ENCODE data around the gene FLAD1. TPM values are rescaled to one million over a fixed set of nuclear protein-coding genes. Genes with fewer than 3 reads are reported as not detected.

Gene FLAD1
- total RNA-seq, 1 experiment from 2014 or later: 33.4 TPM

GRCh38 chr1:154945962-154946850 lies 36.9 kb upstream of the FLAD1 start:
- in situ Hi-C loops (cut with HindIII; ENCODE audit: low pct_unique_long_range_greater_than_20kb, low sequenced_read_pairs): no loop called here
- DNase-seq (ENCODE audit: low read depth): no peak

- in situ Hi-C loops (cut with HindIII; ENCODE audit: low pct_unique_long_range_greater_than_20kb, low sequenced_read_pairs): no loop called here
- no peak for DNase-seq (ENCODE audit: low read depth)
Observed at GRCh38 chr1:154948079-154948478, 35.1 kb upstream of the FLAD1 start.

- in situ Hi-C loops (cut with HindIII; ENCODE audit: low pct_unique_long_range_greater_than_20kb, low sequenced_read_pairs): no loop called here
- no peak for DNase-seq (ENCODE audit: low read depth)
Observed at GRCh38 chr1:154951901-154952657, 31.1 kb upstream of the FLAD1 start.

- DNase-seq (ENCODE audit: low read depth): no peak
- in situ Hi-C loops (cut with HindIII; ENCODE audit: low pct_unique_long_range_greater_than_20kb, low sequenced_read_pairs): no loop called here
Observed at GRCh38 chr1:154952664-154953063, 30.5 kb upstream of the FLAD1 start.

GRCh38 chr1:154953611-154954038 lies 29.5 kb upstream of the FLAD1 start:
- in situ Hi-C loops (cut with HindIII; ENCODE audit: low pct_unique_long_range_greater_than_20kb, low sequenced_read_pairs): no loop called here
- DNase-seq (ENCODE audit: low read depth): no peak

GRCh38 chr1:154954541-154954940 lies 28.6 kb upstream of the FLAD1 start:
- in situ Hi-C loops (cut with HindIII; ENCODE audit: low pct_unique_long_range_greater_than_20kb, low sequenced_read_pairs): no loop called here
- DNase-seq (ENCODE audit: low read depth): no peak

- in situ Hi-C loops (cut with HindIII; ENCODE audit: low pct_unique_long_range_greater_than_20kb, low sequenced_read_pairs): no loop called here
Observed at GRCh38 chr1:154955039-154955717, 28.0 kb upstream of the FLAD1 start.

GRCh38 chr1:154955718-154956543 lies 27.2 kb upstream of the FLAD1 start, which contains the start of gene PBXIP1:
Gene PBXIP1 (minus strand): TSS chr1:154956099. CDS start chr1:154953721, 2,378 bp downstream.
- peak; percentile 92 for DNase-seq (ENCODE audit: low read depth)
- in situ Hi-C loops (cut with HindIII; ENCODE audit: low pct_unique_long_range_greater_than_20kb, low sequenced_read_pairs): no loop called here

More at GRCh38 chr1:154955039-154955717, 28.0 kb upstream of the FLAD1 start:
- peak; percentile 49 for DNase-seq (ENCODE audit: low read depth)

- in situ Hi-C loops (cut with HindIII; ENCODE audit: low pct_unique_long_range_greater_than_20kb, low sequenced_read_pairs): no loop called here
Observed at GRCh38 chr1:154956544-154956941, 26.6 kb upstream of the FLAD1 start.

GRCh38 chr1:154957091-154957657 lies 26.0 kb upstream of the FLAD1 start:
- DNase-seq (ENCODE audit: low read depth): no peak
- in situ Hi-C loops (cut with HindIII; ENCODE audit: low pct_unique_long_range_greater_than_20kb, low sequenced_read_pairs): no loop called here

More at GRCh38 chr1:154956544-154956941, 26.6 kb upstream of the FLAD1 start:
- DNase-seq (ENCODE audit: low read depth): no peak

GRCh38 chr1:154958036-154958435 lies 25.1 kb upstream of the FLAD1 start:
- DNase-seq (ENCODE audit: low read depth): no peak
- in situ Hi-C loops (cut with HindIII; ENCODE audit: low pct_unique_long_range_greater_than_20kb, low sequenced_read_pairs): no loop called here

GRCh38 chr1:154958681-154959425 lies 24.3 kb upstream of the FLAD1 start:
- in situ Hi-C loops (cut with HindIII; ENCODE audit: low pct_unique_long_range_greater_than_20kb, low sequenced_read_pairs): no loop called here
- DNase-seq (ENCODE audit: low read depth): no peak

GRCh38 chr1:154959426-154959780 lies 23.7 kb upstream of the FLAD1 start:
- in situ Hi-C loops (cut with HindIII; ENCODE audit: low pct_unique_long_range_greater_than_20kb, low sequenced_read_pairs): no loop called here
- no peak for DNase-seq (ENCODE audit: low read depth)

GRCh38 chr1:154960446-154961136 lies 22.6 kb upstream of the FLAD1 start:
- in situ Hi-C loops (cut with HindIII; ENCODE audit: low pct_unique_long_range_greater_than_20kb, low sequenced_read_pairs): no loop called here
- no peak for DNase-seq (ENCODE audit: low read depth)

GRCh38 chr1:154961207-154962155 lies 21.7 kb upstream of the FLAD1 start, which contains the start of gene PYGO2:
Gene PYGO2 (minus strand): TSS chr1:154961782. CDS start chr1:154961576, 206 bp downstream.
- in situ Hi-C loops (cut with HindIII; ENCODE audit: low pct_unique_long_range_greater_than_20kb, low sequenced_read_pairs): no loop called here
- peak; percentile 85 for DNase-seq (ENCODE audit: low read depth)
